GM18870 (cell line): ENCODE measurements around the gene DHRS12.

Experiments used
- ATAC-seq: cut with Tn5 transposase; IDR thresholded peaks from one replicate; pipeline ENCODE4 v1.9.1; 2021; ENCODE audit warnings: moderate library complexity; ENCODE audit not compliant: unreplicated experiment

Gene DHRS12

GRCh38 chr13:51784097-51784496, 19.9 kb downstream of the DHRS12 start:
- ATAC-seq, result no peak

DNA sequence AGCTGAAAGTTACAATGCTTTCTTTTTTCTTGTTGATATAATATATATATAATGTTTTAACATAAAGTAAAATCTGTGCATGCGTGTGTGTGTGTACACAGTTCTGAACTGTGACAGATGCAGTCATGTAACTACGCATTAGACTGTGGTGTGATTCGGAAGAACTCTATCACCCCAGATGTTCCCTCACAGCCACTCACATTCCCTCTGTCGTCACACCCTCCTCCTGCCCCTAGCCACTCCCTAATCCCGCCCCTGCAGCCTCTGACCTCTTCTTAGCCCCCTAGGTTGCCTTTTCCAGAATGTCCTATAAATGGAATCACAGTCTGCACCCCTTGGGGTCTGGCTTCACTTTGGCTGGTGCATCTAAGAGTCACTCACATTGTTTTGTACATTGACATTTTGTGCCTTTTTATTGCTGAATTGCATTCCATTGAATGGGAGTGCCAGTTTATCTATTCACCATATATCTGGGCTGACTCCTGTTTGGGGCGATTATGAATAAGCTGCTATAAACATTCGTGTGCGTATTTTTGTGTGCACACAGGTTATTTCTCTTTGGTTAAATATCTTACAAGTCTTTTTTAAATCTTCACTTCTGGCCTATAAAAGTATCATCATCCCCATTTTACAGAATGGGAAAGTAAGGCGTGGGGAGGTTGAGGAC, 20.4 kb downstream of the DHRS12 start:
- no peak for ATAC-seq

DNA sequence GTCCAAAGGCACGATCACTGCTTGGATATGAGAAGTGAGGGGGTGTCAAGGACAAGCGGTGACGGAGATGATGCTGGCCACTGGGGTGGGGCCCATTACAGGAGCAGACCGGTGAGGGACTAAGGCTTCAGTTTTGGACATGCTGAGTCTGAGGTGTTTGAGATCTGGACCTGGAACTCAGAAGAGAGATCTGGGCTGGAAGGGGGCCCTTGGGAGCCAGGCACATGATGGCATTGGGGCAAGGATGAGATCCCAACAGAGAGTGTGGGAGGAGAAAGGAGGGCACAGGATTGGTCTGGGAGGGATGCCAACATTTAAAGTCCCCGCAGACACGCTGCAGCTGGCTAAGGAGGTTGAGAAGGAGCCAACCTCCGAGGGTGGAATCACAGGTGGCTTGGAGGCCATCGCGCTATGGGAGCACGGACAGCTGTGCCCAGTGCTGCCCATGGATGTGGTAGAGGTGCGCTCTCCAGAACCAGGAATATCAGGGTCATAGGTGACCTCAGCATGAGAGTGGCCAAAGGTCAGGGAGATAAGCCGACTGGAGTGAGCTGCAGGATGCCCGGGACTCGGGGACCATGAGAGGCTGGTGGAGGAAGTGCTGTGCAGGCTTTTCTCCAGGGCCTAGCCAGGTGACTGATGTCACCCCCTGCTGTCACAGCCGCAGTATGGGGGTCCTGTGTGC, 21.8 kb downstream of the DHRS12 start:
- ATAC-seq, result no peak

DNA sequence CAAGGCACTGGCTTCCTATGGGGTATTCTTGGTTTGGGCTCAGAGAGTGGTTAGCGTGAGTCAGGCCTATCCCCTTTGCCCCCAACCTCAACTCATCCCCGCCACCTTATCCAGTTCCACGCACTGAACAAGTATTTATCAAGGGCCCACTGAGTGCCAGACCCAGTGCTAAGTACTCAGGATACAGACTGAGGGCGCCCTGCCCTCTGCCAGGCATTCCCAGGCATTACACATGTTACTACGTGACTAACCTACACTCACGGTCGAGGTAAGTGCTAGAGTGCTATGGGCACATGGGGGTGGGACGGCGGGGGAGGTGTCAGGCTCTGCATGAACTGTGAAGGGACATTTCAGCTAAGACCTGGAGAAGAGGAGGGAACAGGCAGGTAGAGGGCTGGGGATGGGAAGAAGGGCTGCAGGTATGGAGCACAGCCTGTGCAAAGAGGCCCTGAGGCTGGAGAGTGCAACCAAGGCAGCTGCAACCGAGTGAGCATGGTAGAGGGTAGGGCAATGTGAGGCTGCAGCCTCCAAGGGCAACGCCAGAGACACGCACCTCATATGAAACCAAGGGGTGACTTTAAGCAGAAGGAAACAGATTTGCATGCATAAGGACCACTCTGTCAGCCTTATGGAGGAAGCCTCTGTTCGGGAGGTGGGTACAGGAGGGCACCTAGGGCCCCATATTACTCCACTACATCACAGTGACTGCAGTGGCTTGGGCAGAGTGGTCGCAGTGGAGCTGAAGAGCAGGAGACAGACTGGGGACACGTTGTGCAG, 22.5 kb downstream of the DHRS12 start:
- ATAC-seq, result no peak

DNA sequence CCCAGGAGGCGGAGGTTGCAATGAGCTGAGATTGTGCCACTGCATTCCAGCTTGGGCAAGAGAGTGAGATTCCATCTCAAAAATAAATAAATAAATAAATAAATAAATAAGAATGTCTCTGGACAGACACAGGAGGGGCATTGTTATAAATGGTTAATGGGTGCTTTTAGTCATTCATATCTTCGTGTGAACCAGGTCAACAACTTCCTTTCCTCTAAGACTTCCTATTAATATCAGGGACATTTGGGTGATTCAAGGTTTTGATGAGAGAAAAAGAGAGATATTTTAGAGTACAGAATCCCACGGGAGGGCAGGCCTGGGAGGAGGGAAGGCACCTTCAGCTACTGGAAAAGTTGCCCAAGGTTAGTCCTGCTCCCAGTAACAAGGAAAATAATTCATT, 23.9 kb downstream of the DHRS12 start:
- ATAC-seq, result no peak

GRCh38 chr13:51778392-51778791, 25.6 kb downstream of the DHRS12 start:
- no peak for ATAC-seq

DNA sequence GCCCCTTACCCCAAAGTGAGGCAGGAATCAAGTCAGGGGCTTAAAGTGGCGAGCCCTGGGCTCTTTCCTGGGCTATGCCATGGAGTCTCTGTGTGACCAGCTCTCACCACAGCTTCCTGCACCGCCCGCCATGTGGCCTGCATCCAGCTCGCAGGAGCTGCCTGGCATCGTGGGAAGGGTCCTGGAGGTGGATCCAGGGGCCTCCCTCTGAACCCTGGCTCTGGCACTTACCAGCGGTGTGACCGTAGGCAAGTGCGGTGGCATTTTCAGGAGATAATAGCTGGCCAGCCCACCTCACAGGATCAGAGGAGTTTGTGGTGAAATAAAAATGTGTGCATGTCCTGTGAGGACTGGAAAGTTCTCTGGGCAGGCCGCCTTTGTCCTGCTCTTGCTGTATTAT, 26.0 kb downstream of the DHRS12 start:
- ATAC-seq, result no peak

DNA sequence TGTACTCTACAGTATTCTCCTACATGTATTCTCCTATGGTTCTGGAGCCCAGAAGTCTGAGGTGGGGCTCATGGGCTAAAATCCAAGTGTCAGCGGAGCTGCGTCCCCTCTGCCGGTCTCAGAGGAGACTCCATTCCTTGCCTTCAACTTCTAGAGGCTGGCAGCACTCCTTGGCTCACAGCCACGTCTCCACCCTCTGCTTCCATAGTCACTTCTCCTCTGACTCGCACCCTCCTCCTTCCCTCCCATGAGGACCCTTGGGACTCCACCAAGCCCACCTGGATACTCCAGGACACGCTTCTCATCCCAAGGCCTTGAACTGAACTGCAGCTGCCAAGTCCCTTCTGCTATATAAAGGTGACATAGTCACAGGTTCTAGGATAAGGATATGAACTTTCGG, 27.8 kb downstream of the DHRS12 start:
- no peak for ATAC-seq

DNA sequence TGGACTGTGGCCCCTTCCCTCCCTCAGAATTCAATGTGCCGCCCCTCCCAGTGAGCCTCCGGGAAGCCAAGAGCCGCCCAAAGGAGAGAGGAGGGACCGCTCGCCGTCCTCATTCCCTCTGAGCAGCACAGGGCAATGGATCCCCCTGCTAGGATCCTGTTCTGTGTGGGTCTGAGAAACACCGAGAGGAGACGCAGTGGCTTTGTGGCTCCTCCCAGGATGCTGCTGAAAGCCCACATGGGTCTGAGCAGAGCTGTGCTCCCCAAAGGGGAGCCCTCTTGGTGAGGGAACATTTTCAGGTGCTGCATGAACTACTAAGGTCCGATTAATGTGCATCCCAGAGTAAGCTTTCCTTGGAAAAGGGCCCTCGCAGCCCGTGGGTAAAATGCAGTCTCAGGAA, 30.4 kb downstream of the DHRS12 start:
- no peak for ATAC-seq

GRCh38 chr13:51772781-51773180, 31.2 kb downstream of the DHRS12 start:
- ATAC-seq, result no peak

- ATAC-seq, result no peak
Measured at GRCh38 chr13:51772105-51772455, 31.9 kb downstream of the DHRS12 start.

DNA sequence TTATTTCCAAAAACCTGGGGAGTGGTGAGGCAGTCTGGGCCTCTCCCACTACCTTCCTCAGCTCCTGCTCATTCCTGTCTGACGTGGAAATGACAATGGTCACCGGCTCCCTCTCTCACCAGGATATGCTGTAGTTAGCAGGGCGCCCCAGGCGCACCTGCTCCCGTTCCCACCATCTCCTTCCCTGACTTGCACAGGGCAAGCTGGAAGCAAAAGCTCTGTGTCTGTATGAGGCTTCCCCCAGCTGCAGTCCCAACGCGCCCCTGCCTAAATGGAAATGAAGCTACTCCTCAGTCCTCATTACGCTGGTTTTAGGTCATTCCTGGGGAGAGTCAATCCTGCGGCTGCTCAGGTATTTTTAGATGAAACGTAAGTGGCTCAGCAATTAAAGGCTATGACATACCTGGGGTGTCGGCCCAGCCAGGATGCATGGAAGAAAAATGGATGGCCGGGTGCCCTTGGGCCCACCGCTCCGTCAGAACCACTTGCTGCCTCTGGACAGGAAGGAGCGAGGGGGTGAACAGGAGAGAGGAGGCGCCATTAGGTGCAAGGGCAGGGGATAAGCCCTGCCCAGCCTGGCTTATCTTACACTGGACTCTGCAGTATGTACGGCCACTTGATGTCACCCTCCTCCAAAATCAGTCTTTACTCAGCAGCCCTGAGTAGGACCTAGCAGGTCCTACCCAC, 32.4 kb downstream of the DHRS12 start:
- ATAC-seq, result no peak

DNA sequence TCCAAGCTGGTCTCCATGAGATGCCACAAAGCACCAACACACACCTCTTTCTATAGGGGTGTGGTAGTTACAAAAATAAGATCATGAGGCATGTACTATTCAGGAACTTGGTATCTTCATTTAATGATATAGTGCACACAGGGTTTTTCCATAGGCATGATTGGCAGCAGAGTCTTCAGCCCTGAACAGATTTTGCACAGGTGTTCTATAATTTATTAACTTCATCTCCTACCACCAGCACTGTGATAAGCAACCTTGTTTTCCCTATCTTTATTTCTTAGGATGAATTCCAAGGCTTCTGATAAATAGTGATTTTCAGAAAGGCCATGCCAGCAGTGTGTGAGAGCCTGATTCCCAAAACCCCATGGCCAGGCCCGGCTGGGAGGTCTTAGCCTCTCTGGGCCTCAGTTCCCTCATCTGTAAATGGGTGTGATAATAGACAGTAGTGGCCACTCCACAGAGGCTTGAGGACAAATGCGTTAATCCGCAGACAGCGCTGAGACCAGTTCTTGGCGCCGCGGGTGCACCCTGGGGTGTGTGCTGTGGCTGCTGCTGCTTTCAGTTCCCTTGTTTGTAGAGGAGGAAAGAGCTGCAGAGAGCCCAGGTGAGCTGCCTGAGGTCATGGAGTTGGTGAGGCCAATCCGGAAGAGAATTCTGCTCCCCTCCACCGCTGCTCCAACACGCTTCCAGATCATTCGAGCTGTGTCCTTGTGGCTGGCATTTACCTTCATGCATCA, 33.1 kb downstream of the DHRS12 start:
- ATAC-seq, result no peak

GRCh38 chr13:51770160-51770559, 33.8 kb downstream of the DHRS12 start:
- ATAC-seq, result no peak

- no peak for ATAC-seq
Measured at GRCh38 chr13:51769455-51770127, 34.4 kb downstream of the DHRS12 start.

DNA sequence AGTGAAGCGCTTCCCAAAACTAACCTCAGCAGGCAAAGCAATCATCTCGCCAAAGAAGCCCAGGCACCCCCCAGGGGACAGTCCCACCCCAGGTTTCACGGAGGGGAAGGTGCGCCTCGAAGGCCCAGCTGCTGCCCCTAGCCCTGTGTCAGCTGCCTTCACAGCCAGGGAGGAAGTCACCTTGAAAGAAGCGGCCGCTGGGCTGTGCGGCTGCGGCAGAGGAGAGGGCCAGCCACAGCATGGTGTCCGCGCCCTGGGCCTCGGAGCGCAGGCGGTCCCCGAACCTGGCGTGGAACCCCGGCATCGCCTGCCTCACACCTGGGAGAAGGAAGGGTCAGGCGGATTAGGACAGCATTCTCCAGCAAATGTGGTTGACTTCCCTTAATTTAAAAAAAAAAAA, 35.0 kb downstream of the DHRS12 start:
- no peak for ATAC-seq

DNA sequence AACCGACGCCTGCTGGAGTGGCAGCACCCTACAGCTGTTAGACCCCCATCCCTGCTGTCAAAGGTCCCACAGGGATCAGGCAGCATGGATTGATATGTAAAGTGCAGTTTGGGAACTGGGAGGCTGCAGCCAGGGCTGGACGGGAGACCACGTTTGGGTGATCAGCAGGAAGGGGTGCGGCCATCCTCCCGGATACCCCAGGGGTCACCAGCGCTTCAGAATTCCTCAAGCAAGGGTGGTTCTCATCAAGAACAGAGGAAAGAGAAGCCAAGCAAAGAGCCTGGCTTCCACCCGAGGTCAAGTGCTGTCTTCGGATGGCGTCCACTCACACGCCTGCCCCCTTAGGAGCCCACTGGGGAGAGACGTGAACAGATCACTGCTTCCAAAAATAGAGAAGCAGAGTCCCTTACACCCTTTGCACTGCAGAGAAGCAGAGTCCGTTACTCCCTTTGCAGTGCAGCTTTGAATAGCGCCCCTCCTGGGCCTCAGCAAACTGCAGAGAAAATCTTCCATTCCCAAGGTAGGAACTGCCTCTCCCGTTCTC, 35.5 kb downstream of the DHRS12 start:
- ATAC-seq, result no peak

DNA sequence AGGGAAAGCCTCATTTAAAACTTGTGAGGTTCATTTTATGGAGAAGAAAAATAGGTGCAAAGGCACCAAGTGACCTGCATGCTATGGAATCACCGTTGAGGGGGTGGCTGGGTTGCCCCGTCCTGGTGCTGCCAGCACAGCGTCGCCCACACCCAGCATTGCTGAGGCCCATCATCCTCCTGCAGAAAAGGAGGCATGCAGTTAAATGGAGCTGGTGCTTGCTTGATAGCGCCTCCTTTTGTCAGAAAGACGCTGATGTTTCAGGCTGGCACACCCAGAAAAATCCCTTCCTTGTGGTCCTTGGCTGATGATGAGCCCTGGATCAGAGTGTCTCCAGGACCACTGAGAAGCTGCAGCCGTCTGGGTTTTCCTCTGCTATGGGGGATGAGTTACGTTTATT, 36.9 kb downstream of the DHRS12 start:
- no peak for ATAC-seq

- ATAC-seq, result no peak
Measured at GRCh38 chr13:51765142-51765515, 38.8 kb downstream of the DHRS12 start.
